Sigmoid colon (tissue), 7 donors: ENCODE measurements around the gene CCDC85C. TPM values are rescaled to one million over a fixed set of nuclear protein-coding genes. Genes with fewer than 3 reads are reported as not detected.

Experiments
- DNase-seq: peaks from one replicate; pipeline ENCODE4 v3.0.0-alpha.2; 2019
- H3K27ac ChIP-seq, 4 donors: fragments of 200-600 bp; sonication (generic); one replicate each; pipeline ENCODE4 v1.5.1; 2016 to 2019; ENCODE audit warnings: mild to moderate bottlenecking in 1 of 4
- H3K27me3 ChIP-seq, 3 donors: fragments of 200-600 bp; sonication (generic); one replicate each; pipeline ENCODE4 v1.5.1; 2019; ENCODE audit warnings: mild to moderate bottlenecking in 1 of 3
- H3K36me3 ChIP-seq, 4 donors: fragments of 200-600 bp; sonication (generic); one replicate each; pipeline ENCODE4 v1.5.1; 2016 to 2019
- H3K4me1 ChIP-seq, 4 donors: fragments of 200-600 bp; sonication (generic); one replicate each; pipeline ENCODE4 v1.5.1; 2017 to 2019
- H3K4me3 ChIP-seq, 4 donors: fragments of 200-600 bp; sonication (generic); one replicate each; pipeline ENCODE4 v1.5.1; 2017 to 2019; ENCODE audit warnings: mild to moderate bottlenecking in 2 of 4, moderate library complexity in 1 of 4
- H3K9me3 ChIP-seq, 4 donors: fragments of 200-600 bp in 3 of 4; sonication (generic) in 3 of 4; one replicate each; pipeline versions ENCODE4 v1.5.1 to v1.6.1; 2013 to 2019
- CTCF ChIP-seq, 4 experiments: fragments of 450-650 bp in 3 of 4; fragments of 200-600 bp in 1 of 4; IDR thresholded peaks; one replicate each; pipeline ENCODE4 v1.5.1; 2016 to 2019; ENCODE audit warnings: antibody characterized with exemption in 4 of 4, mild to moderate bottlenecking in 3 of 4, moderate library complexity in 2 of 4
- EP300 ChIP-seq, 4 donors: sonication (generic); formaldehyde crosslinking; IDR thresholded peaks; one replicate each; pipeline ENCODE4 v1.6.1; 2017; ENCODE audit warnings: antibody characterized with exemption in 4 of 4
- POLR2A ChIP-seq, 2 donors: fragments of 450-650 bp; IDR thresholded peaks; one replicate each; pipeline ENCODE4 v1.6.1; 2016; ENCODE audit warnings: antibody characterized with exemption in 2 of 2, mild to moderate bottlenecking in 2 of 2, moderate library complexity in 2 of 2
- POLR2AphosphoS5 ChIP-seq, 4 donors: sonication (generic); formaldehyde crosslinking; IDR thresholded peaks; one replicate each; pipeline ENCODE4 v1.6.1; 2017; ENCODE audit warnings: antibody characterized with exemption in 4 of 4
- WGBS, 2 donors: extraction: QIAGEN DNeasy Blood & Tissue Kit; methylation state at CpG; one replicate each; pipeline ENCODE4 v1.1.7; 2013; 5-methylcytosine and 5-hydroxymethylcytosine counted together
- intact Hi-C: fragments of 100-400 bp; cut with DNase I; formaldehyde crosslinking; loops from one replicate; pipeline ENCODE4 v1.15.1; 2023
- polyA plus RNA-seq, 3 donors: library from polyadenylated mRNA; stranded (reverse); fragments of 200-250 nt; gene quantifications; one replicate each; pipeline ENCODE4 v1.2.3, GENCODE V29; 2013
- total RNA-seq, 4 donors: library from RNA; depleted of rRNA; stranded (reverse); fragments of >200 nt; gene quantifications; one replicate each; pipeline ENCODE4 v1.1.0, GENCODE V29; 2016
- donor health status: healthy with polysubstance abuse.
- donor health status: Bipolar disorder and iron deficiency.
- donor health status: healthy.

Gene CCDC85C
- total and polyA plus RNA-seq, 7 donors, result 11.4 to 79.0 (median 28.1) TPM

DNA sequence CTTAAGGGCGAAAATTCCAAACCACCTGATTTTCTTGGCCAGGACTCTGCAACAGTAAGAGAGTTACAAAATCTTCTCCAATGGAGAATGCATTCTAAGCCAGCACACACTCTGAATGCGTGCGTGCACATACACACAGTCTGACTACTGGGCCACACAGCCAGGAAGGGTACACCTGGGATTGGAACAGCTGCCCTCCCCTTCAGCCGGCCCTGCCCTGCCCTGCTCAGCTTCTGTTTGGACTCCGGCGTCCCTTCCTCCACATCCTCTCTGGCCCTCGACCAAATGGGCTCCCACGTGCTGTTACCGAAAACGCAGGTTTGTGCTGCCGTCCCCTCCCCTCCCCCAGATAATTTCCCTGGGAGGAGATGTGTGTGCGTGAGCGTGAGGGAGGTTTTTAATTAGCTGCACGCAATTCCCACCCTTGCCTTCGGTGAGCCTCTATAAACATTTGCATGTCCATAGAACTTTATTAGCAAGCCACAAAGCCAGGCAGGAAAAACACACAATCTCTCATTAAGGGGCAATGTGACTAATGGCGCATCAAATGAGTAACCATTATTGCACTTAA lies 79.8 kb downstream of the CCDC85C start:
- DNase-seq, result no peak
- H3K9me3 ChIP-seq, result no peaks in the 10 kb centered on the region
- H3K27me3 ChIP-seq, result no peaks in the 10 kb centered on the region
- TF ChIP-seq POLR2AphosphoS5 (IDR thresholded peaks at IDR 0.05) (peak in 3 of 4 donors; percentile 5 to 36 (median 36)), POLR2A (IDR thresholded peaks at IDR 0.05) (no peak), EP300 (IDR thresholded peaks at IDR 0.05) (no peak)
- peak overlapping the region; percentile 82 to 90 (median 84) for H3K27ac ChIP-seq
- no peak overlapping the region for H3K4me3 ChIP-seq
- H3K4me1 ChIP-seq, result peaks cover 0 to 70% (median 68%) of the 10 kb centered on the region in 4 donors
- intact Hi-C loops, result loop anchor here (2.0 to 5.0 kb wide), 2 partner anchors 38 to 79 kb away; no protein-coding TSS in a partner anchor
- 29 to 75% methylated on average over 16 of the region's 16 CpGs for WGBS, 2 donors
- H3K36me3 ChIP-seq, result no peaks in the 10 kb centered on the region

GRCh38 chr14:99523704-99524055 lies 80.3 kb downstream of the CCDC85C start:
- intact Hi-C loops, result loop anchor here (2.0 to 5.0 kb wide), 2 partner anchors 39 to 79 kb away; no protein-coding TSS in a partner anchor
- no peak for DNase-seq
- no peaks in the 10 kb centered on the region for H3K9me3 ChIP-seq
- TF ChIP-seq EP300 (IDR thresholded peaks at IDR 0.05), result no peak
- no peak for TF ChIP-seq POLR2A (IDR thresholded peaks at IDR 0.05)
- no peak for TF ChIP-seq POLR2AphosphoS5 (IDR thresholded peaks at IDR 0.05)
- TF ChIP-seq CTCF (IDR thresholded peaks at IDR 0.05), result no peak
- H3K27me3 ChIP-seq, result no peaks in the 10 kb centered on the region
- H3K4me3 ChIP-seq, result peak overlapping the region in 1 of 4 donors; percentile 3
- peaks cover 0 to 72% (median 70%) of the 10 kb centered on the region in 4 donors for H3K4me1 ChIP-seq
- WGBS, 2 donors, result 66 to 81% methylated on average over 5 of the region's 5 CpGs
- H3K36me3 ChIP-seq, result no peaks in the 10 kb centered on the region
- H3K27ac ChIP-seq, result peak overlapping the region; percentile 82 to 90 (median 84)

DNA sequence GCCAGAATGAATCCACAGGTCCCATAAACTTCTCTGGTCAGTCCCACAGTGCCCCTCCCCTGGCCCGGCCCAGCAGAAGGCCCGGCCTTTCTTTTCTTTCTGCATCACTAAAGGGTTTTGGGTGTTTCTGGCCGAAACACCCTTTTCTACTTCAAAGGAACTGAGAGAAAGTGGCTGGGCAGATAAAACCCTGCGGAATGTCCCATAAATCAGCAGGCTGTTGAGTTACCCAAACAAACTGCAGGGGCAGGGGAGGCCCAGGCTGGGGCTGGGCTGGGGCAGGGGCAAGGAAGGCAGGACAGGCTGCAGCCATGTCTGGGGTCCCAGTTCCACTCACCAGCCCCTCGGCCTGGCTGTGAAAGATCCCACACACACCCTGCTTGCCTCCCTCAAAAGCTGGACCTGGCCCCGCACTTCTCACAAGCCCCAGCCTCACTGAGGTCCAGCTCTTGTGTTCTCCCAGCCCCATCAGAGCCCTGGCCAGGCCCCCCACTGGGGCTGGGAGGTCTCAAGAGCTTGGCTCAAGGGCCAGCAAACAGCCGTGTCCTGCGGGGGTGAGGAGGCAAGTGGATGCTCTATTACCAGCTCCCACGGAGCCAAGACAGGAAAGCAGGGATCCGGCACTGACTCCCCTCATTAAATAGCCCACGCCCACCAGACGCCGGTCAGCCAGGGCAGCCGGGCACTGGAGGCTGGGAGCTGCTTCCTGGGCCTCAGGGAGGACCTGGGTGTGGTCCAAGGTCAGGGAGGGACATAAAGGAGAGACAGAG lies 80.9 kb downstream of the CCDC85C start:
- H3K27ac ChIP-seq, result peak overlapping the region; percentile 82 to 90 (median 84)
- no peak for DNase-seq
- H3K27me3 ChIP-seq, result no peaks in the 10 kb centered on the region
- H3K4me3 ChIP-seq, result peak overlapping the region in 1 of 4 donors; percentile 3
- peaks cover 0 to 78% (median 75%) of the 10 kb centered on the region in 4 donors for H3K4me1 ChIP-seq
- intact Hi-C loops, result loop anchor here (5.0 kb wide), 1 partner anchor 39 kb away; no protein-coding TSS in a partner anchor
- no peaks in the 10 kb centered on the region for H3K36me3 ChIP-seq
- H3K9me3 ChIP-seq, result no peaks in the 10 kb centered on the region
- TF ChIP-seq EP300 (IDR thresholded peaks at IDR 0.05) (no peak), POLR2A (IDR thresholded peaks at IDR 0.05) (no peak), CTCF (IDR thresholded peaks at IDR 0.05) (no peak), POLR2AphosphoS5 (IDR thresholded peaks at IDR 0.05) (no peak)
- WGBS, 2 donors, result 47 to 65% methylated on average over 14 of the region's 14 CpGs

DNA sequence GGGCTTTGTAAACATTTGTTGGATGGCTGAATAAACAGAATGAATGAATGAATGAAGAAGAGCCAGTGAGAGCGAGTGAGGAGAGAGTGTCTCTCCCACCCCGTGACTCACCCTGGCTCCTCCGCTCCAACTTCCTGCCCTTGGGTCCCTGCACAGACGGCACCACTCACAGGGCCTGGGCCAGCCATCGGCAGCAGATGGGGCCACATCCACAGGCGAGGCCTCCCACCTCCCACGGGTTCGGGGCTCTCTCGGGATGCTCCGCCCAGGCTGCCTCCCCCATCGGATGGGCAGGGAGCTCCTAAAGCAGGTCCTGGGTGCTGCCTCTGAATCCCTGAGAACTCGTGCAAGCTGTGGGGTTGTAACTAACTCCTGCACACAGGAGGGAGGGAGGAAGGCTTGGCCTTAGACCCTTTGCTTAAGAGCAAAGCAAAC lies 81.5 kb downstream of the CCDC85C start:
- TF ChIP-seq CTCF (IDR thresholded peaks at IDR 0.05) (no peak), POLR2AphosphoS5 (IDR thresholded peaks at IDR 0.05) (peak in 1 of 4 donors; percentile 44)
- intact Hi-C loops, result loop anchor here (5.0 kb wide), 1 partner anchor 40 kb away; no protein-coding TSS in a partner anchor

DNA sequence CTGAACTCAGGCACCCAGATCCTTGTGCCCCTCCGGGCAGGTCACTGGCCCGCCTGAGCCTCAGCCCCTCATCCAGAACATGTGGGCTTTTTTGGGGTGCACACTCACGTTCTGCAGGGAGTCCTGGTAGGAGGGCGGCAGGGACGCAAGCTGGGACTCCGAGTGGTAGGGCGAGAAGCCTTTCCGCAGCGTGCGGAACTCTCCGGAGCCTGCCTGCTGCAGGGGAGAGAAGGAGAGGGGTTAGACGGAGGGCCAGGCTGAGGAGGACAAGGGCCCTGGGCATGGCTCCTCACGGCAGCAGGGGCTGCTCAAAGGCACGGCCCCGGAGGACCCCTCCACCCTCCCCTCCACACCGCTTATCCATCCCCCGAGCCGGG lies 82.0 kb downstream of the CCDC85C start:
- no peak overlapping the region for H3K4me3 ChIP-seq
- H3K9me3 ChIP-seq, result no peaks in the 10 kb centered on the region
- no peaks in the 10 kb centered on the region for H3K27me3 ChIP-seq
- peak; percentile 61 for DNase-seq
- no peak for TF ChIP-seq POLR2AphosphoS5 (IDR thresholded peaks at IDR 0.05)
- no peak for TF ChIP-seq EP300 (IDR thresholded peaks at IDR 0.05)
- TF ChIP-seq POLR2A (IDR thresholded peaks at IDR 0.05), result no peak
- TF ChIP-seq CTCF (IDR thresholded peaks at IDR 0.05), result no peak
- peak overlapping the region; percentile 82 to 90 (median 84) for H3K27ac ChIP-seq
- peaks cover 0 to 77% (median 72%) of the 10 kb centered on the region in 4 donors for H3K4me1 ChIP-seq
- 83 to 93% methylated on average over 18 of the region's 18 CpGs for WGBS, 2 donors
- intact Hi-C loops, result loop anchor here (5.0 kb wide), 1 partner anchor 40 kb away; no protein-coding TSS in a partner anchor
- H3K36me3 ChIP-seq, result no peaks in the 10 kb centered on the region

More for the DNA sequence above, 81.5 kb downstream of the CCDC85C start:
- Histone ChIP-seq H3K36me3 (no peaks in the 10 kb centered on the region), H3K27me3 (no peaks in the 10 kb centered on the region), H3K27ac (peak overlapping the region; percentile 82 to 90 (median 84)), H3K9me3 (no peaks in the 10 kb centered on the region), H3K4me1 (peaks cover 0 to 81% (median 76%) of the 10 kb centered on the region in 4 donors), H3K4me3 (peak overlapping the region in 1 of 4 donors; percentile 3)
- 62 to 69% methylated on average over 12 of the region's 12 CpGs for WGBS, 2 donors
- peak; percentile 85 for DNase-seq
